Right kidney (tissue), 9 donors: ENCODE results near the gene AHCY.
A peak's percentile ranks its signal among the peaks of the same experiment; 100 is the strongest.
"Not testable (repeated sequence)": the region's sequence is repeated elsewhere in the genome, so short reads cannot be mapped to it uniquely, and the experiment has no call there.

ENCODE experiments used
- DNase-seq: peaks from one replicate; pipeline ENCODE4 v3.0.0-alpha.2; 2016
- long read RNA-seq, 8 donors: transcript quantifications; one replicate each; lab custom pipeline, GENCODE V29; 2026

AHCY gene
- long read RNA-seq, donor 1, transcript AHCY-201 (10 exons, 2,143 nt): major isoform, 57 of 62 reads
- long read RNA-seq, donor 1, partial matches to known transcripts: 5 of 62 reads
- long read RNA-seq, donor 1, other reads (novel, unspliced or antisense): 0 of 62 reads
- long read RNA-seq, donor 2, transcript AHCY-201 (10 exons, 2,143 nt): major isoform, 34 of 45 reads
- long read RNA-seq, donor 2, partial matches to known transcripts: 11 of 45 reads
- long read RNA-seq, donor 2, other reads (novel, unspliced or antisense): 0 of 45 reads
- long read RNA-seq, donor 3, transcript AHCY-201 (10 exons, 2,143 nt): major isoform, 13 of 13 reads
- long read RNA-seq, donor 3, partial matches to known transcripts: 0 of 13 reads
- long read RNA-seq, donor 3, other reads (novel, unspliced or antisense): 0 of 13 reads
- long read RNA-seq, donor 4, transcript AHCY-201 (10 exons, 2,143 nt): major isoform, 31 of 36 reads
- long read RNA-seq, donor 4, partial matches to known transcripts: 5 of 36 reads
- long read RNA-seq, donor 4, other reads (novel, unspliced or antisense): 0 of 36 reads
- long read RNA-seq, donor 5, transcript AHCY-201 (10 exons, 2,143 nt): major isoform, 49 of 49 reads
- long read RNA-seq, donor 5, partial matches to known transcripts: 0 of 49 reads
- long read RNA-seq, donor 5, other reads (novel, unspliced or antisense): 0 of 49 reads
- long read RNA-seq, donor 6, transcript AHCY-201 (10 exons, 2,143 nt): major isoform, 28 of 33 reads
- long read RNA-seq, donor 6, partial matches to known transcripts: 5 of 33 reads
- long read RNA-seq, donor 6, other reads (novel, unspliced or antisense): 0 of 33 reads
- long read RNA-seq, donor 7, transcript AHCY-201 (10 exons, 2,143 nt): major isoform, 41 of 75 reads
- long read RNA-seq, donor 7, partial matches to known transcripts: 34 of 75 reads
- long read RNA-seq, donor 7, other reads (novel, unspliced or antisense): 0 of 75 reads
- long read RNA-seq, donor 8, transcript AHCY-201 (10 exons, 2,143 nt): major isoform, 52 of 52 reads
- long read RNA-seq, donor 8, partial matches to known transcripts: 0 of 52 reads
- long read RNA-seq, donor 8, other reads (novel, unspliced or antisense): 0 of 52 reads

DNA sequence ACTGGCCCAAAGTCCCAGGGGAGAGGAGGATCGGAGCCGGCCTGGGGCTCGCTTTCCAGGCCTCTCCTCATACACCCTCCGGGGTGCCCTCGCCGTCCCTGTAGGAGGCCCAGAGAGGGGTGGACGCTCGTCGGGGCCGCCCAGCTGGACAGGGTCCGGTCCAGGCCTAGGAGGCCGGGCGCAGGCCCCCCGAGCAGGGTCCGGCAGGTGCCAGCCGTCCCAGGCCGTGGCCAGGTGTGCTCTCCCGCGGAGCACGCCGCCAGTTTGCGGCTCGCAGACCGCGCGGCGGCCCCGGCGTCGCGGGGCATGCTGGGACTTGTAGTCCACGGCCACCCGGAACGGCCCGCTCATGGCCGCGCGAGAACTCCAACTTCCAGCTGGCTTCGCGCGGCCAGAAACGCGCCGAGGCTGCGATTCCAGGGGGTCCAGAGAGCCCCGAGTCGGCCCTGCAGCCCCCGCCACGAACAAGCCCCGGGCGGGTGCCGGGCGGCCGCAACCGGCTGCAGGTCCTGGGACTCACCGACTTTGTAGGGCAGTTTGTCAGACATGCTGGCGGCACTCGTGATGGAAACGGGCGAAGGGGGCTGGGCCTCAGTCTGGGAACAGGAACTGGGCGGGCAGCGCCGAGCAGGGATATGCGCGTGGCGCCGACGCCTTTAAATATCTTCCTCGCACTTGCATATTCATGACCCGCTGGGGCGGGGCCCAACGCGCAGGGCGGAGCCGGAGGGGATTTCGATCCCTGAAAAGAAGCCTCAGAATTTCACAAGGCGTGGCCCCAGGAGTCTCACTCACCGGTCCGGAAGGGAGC, at the start of gene AHCY:
AHCY (minus strand) TSS at position 633 of the 811 bp plus-strand sequence; CDS start at position 548, 85 bp downstream.
- peak; percentile 100 for DNase-seq

DNA sequence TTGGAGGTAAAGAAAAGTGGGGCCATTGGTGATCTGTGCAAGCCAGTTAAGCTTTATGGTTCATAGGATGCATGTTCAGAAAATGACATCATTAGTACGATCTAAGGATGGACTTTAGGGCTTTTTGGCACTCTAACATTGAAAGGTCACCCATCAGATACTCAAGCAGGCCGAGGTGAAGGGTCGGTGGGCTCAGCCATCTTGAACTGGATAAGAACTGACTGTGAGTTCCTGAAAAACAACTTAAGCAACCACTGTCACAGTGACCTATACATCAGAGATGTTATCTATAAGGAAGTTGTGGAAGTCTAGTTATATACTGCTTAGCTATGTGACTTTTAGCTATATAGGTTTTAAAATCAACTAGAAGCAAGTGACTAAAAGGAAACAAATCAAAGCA, 46.9 kb upstream of the AHCY start:
- no peak for DNase-seq

DNA sequence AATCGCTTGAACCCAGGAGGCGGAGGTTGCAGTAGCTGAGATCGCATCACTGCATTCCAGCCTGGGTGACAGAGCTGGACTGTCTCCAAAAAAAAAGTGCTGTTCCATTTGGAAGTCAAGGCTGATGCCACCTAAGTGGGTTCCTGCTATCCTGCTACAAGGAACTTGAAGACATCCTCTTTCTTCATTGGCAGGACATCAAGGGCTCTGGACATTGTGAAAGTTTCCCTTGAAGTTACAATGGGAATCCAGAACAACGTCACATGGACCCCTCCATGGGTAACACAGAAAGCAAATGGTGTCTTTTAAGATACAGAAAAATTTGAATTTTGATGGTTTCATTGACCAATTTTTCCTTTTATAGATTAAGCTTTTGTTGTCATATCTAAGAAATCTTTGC, 44.4 kb upstream of the AHCY start:
- no peak for DNase-seq

DNA sequence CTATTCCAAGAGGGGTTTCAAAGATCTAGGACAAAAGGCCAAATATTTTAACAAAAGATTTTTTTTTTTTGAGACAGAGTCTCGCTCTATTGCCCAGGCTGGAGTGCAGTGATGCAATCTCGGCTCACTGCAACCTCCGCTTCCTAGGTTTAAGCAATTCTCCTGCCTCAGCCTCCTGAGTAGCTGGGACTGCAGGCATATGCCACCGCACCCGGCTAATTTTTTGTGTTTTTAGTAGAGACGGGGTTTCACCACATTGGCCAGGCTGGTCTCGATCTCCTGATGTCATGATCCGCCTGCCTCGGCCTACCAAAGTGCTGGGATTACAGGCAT, 43.3 kb upstream of the AHCY start:
- DNase-seq: not testable (repeated sequence)

DNA sequence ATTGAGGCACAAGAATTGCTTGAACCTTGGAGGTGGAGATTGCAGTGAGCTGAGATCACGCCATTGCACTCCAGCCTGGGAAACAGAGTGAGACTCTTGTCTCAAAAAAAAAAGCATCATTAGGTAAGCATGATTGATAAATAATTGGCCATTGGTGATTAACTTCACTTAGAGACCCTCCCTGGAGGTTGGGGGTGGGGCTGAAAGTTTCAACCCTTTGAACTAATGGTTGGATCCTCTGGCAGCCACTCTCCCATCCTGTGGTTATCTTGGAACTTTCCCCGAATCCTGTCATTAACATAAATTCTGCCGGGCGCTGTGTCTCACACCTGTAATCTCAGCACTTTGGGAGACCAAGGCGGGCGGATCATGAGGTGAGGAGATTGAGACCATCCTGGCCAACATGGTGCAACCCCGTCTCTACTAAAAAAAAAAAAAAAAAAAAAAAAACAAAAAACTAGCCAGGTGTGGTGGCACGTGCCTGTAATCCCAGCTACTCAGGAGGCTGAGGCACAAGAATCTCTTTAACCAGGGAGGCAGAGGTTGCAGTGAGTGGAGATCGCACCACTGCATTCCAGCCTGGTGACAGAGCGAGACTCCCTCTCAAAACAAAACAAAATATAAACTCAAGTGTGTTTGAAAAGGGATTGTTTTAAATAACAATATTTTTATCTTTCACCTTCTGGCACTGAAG, 42.8 kb upstream of the AHCY start:
- DNase-seq: not testable (repeated sequence)

DNA sequence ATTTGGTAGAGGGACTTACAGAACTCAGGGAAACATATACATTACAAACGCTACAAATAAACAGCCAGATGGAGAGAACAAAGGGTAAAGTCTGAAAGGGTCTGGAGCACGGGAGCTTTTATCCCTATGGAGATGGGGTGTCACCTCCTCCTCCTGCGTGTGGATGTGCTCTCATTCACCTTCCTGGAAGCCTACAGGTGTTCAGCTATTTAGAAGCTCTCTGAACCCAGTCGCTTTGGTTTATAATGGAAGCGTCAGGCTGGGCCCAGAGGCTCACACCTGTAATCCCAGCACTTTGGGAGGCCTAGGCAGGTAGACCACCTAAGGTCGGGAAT, 42.2 kb upstream of the AHCY start:
- DNase-seq: no peak

DNA sequence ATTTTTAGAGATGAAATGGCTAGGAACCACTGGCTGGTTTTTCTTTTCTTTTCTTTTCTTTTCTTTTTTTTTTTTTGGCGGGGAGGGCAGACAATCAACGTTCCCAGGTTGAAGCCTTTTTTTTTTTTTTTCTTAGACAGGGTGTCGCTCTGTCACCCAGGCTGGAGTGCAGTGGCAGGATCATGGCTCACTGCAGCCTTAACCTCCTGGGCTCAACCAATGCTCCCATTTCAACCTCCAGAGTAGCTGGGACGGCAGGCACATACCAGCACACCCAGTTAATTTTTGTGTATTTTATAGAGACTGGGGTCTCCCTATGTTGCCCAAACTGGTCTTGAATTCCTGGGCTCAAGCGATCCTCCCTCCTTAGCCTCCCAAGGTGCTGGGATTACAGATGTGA, 41.1 kb upstream of the AHCY start:
- no peak for DNase-seq

DNA sequence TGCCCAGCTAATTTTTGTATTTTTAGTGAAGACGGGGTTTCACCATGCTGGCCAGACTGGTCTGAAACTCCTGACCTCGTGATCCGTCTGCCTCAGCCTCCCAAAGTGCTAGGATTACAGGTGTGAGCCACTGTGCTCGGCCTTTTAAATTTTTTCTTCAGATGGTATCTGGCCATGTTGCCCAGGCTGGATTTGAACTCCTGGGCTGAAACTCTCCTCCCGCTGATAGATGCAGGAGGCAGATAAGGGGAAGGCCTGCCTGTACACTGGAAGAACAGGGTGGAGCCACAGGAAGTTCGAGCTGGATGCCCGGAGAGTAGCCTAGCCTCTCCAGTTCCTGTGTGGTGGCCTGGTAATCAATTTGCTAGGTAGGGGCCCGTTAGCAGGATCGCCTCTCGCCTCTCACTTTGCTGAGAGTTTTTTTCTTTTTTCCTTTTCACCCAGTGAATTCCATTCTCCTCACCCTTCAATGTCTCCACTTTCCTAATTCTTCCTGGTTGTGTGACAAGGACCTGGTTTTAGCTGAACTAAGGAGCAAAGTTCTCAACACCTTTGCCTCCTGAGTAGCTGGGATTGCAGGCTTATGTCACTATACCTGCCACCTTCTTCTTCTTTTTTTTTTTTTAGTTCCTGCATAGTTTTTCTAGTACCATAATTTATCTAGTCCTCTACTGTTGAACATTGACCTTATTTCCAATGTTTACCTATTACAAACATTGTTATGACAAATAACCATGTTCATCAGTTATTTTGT, 40.5 kb upstream of the AHCY start:
- no peak for DNase-seq

DNA sequence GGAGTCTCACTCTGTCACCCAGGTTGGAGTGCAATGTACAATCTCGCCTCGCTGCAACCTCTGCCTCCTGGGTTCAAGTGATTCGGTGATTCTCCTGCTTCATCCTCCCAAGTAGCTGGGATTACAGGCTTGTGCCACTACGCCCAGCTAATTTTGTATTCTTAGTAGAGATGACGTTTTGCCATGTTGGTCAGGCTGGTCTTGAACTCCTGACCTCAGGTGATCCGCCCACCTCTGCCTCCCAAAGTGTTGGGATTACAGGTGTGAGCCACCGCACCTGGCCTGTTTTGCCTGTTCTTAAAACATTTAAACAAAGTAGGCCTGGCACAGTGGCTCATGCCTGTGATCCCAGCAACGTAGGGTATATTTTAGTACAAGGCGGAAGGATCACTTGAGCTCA, 38.0 kb upstream of the AHCY start:
- DNase-seq: not testable (repeated sequence)

DNA sequence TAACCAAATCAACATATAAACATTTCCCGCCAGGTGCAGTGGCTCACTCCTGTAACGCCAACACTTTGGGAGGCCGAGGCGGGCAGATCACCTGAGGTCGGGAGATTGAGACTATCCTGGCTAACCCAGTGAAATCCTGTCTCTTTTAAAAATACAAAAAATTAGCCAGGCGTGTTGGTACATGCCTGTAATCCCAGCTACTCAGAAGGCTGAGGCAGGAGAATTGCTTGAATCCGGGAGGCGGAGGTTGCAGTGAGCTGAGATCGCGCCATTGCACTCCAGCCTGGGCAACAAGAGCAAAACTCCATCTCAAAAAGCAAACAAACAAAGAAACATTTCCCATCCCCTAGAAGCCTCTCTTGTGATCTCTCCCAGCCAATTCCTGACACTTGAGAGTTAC, 37.6 kb upstream of the AHCY start:
- not testable (repeated sequence) for DNase-seq

DNA sequence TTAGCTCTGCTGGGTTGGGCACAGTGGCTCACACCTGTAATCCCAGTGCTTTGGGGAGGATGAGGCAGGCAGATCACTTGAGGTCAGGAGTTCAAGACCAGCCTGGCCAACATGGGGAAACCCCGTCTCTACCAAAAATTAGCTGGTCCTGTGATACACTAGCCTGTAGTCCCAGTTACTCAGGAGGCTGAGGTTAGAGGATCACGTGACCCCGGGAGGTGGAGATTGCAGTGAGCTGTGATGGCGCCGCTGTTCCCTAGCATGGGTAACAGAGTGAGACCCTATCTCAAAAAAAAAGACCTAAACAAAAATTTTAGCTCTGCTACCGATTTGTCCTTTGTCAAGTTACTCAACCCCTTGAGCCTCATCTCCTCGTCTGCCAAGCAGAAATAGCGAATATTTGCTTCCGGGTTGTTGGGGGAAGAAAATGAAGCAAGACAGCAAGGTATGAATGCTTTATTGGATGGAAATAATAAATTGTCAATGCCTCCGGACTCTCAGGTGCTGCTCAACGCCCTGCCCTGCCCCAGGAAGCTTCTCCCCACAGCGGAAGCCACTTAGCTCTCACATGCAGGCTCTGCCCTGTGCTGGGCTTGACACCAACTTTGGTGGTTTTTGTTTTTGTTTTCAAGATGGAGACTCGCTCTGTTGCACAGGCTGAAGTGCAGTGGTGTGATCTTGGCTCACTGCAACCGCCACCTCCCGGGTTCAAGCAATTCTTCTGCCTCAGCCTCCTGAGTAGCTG, 35.0 kb upstream of the AHCY start:
- no peak for DNase-seq

DNA sequence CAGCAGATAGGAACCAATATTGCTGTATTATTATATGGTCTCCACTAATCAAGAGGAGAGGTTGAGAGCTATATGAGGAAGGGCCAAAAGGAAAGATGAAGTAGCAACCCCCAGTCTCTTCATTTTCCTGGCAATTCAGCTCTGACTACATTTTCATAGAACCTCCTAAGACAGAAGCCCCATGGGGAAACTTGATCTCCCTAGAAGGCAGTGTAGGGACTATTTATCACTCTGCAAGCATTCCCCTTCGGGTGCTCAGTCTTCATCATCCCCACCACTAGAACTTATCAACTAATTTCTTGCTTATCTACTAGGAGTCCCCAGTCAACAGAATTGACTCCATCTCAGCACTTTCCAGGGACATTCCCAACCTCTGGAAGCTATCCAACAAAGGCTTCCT, 34.4 kb upstream of the AHCY start:
- DNase-seq: no peak

DNA sequence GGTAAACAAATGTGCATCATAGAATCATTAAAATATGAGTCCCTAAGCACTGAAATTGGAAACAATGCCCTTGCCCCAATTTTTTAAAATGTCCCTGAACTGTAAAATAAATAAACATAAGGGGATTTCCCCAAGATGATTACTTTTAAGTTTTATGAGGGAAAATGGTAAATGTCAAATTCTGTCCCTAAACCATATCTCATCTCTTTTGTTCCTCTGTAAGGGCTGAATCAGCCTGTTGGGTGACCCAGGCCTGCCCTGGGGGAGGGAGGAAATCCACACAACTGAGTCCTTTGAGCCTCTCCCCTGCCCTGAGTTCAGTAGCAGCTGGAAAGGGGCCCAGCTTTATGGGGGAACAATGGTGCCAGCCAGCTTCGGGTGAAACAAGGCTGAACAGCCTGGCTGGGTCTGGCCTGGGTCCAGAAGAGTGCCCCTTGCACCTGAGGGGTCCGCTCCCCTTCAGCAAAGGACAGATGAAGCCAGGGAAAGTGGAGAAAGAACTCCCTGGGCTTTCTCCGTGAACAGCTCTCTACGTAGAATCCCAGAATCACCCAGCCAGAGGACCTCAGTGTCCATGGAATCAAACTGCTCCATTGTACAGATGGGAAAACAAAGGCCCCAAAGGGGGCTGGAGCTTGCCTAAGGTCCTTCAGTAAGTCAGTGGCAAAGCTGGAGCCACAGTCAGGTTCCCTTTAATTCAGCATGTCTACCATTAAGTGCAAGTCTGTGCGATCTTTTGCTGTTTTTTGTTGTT, 31.7 kb upstream of the AHCY start:
- no peak for DNase-seq

DNA sequence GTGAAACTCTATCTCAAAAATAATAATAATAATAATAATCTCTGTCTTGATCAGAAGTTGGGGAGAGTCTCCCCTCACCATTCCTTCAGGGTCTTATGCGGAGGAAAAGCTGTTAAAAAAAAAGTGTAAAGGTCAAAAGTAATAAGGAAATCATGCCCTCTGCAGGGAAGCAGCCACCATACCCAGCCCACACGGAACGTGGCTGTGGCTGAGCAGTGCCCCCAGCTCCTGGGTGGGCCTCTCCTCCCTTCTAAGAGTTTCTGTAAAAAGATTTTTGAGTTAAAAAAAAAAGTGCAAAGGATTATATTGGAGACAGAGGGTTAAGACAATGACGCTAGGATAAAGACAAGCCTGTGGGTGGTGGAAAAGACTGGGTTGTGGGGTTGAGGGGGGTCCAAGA, 30.6 kb upstream of the AHCY start:
- no peak for DNase-seq

DNA sequence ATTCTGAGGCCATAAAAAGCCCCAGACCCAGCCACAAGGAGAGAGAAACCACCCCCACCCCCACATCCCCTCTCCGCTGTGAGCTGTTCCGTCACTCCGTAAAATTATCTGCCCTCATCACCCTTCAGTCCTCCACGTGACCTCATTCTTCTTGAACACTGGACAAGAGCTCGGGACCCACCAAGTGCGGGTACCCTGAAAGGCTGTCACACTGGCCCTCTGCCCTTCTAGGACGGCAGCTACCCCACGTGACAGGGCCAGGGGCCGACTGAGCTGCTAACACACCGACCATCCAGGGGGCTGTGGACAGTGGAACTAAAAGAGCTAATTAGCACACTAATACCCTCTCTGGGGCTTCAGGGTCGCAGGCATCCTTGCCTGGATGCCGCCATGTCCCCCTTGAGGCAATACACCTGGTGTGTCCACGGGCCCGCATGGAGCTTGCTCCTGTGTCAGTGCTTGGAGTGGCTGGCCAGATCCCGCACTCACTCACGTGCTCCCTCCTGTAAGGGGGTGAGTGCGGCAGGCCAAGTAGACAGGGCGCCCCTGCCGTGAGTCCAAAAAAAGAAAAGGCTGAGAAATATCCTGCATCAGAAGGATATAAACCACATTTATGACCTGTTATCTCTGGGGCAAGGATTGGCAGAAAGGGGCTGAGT, 29.2 kb upstream of the AHCY start:
- DNase-seq: no peak

DNA sequence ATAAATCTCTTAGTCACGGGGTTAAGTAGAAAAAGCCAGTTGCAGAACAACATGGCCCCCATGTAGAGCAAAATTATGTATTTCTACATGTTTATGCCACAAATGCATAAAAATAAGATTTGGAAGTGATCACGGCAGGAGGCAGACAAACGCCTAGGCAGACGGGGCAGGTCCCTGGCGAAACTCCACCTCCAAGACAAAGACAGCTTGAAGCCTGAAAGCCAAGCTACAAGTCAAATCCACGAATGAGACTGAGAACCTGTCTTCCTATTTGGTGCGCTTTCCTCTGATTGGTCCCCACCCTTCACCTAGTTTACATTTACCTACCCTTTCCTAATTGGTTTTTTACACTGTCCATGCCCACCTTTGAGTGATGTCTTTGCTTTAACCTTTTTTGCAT, 28.7 kb upstream of the AHCY start:
- DNase-seq: no peak

DNA sequence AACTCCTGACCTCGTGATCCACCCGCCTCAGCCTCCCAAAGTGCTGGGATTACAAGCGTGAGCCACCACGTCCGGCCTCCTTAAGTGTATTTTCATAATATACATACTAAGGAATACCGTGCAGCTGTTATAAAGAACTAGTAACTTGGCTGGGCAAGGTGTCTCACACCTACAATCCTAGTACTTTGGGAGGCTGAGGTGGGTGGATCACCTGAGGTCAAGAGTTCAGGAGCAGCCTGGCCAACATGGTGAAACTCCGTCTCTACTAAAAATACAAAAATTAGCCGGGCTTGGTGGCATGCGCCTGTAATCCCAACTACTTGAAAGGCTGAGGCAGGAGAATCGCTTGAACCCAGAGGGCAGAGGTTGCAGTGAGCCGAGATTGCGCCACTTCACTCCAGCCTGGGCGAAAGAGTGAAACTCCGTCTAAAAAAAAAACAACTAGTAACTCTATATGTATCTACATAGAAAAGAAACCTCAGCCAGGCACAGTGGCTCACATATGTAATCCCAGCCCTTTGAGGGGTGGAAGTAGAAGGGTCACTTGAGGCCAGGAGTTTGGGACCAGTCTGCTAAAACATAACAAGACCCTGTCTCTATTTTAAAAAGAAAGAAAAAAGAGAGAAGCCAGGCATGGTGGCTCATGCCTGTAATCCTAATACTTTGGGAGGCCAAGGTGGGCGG, 27.8 kb upstream of the AHCY start:
- not testable (repeated sequence) for DNase-seq
